DND-41 (cell line): ENCODE data around the gene ANKRD65.
A peak's percentile ranks its signal among the peaks of the same experiment; 100 is the strongest.

Source experiments
- ATAC-seq: fragments of 200-7000 bp; cut with Tn5 transposase; 3 replicates; pipeline ENCODE4 v1.9.1; 2021; ENCODE audit warnings: low read depth; ENCODE audit not compliant: insufficient read depth
- DNase-seq: peaks from one replicate; pipeline ENCODE4 v3.0.0-alpha.2; 2020
- H2AFZ ChIP-seq: 2 replicates; pipeline ENCODE4 v1.6.0; 2012; ENCODE audit warnings: low read depth, low read length
- H3K27ac ChIP-seq: 2 replicates; pipeline ENCODE4 v1.5.1; 2012; ENCODE audit warnings: low read length, inconsistent platforms
- H3K27me3 ChIP-seq: fragments of 200-600 bp; sonication (generic); 2 replicates; pipeline ENCODE4 v1.6.0; 2012; ENCODE audit warnings: low read length, mild to moderate bottlenecking, inconsistent platforms; ENCODE audit not compliant: insufficient read depth, poor library complexity
- H3K36me3 ChIP-seq: 2 replicates; pipeline ENCODE4 v1.5.1; 2012; ENCODE audit warnings: low read length, inconsistent platforms; ENCODE audit not compliant: insufficient read depth
- H3K4me1 ChIP-seq: 2 replicates; pipeline ENCODE4 v1.5.1; 2012; ENCODE audit warnings: mild to moderate bottlenecking, low read length; ENCODE audit not compliant: insufficient read depth
- H3K4me2 ChIP-seq: 2 replicates; pipeline ENCODE4 v1.6.0; 2012; ENCODE audit warnings: mild to moderate bottlenecking, moderate library complexity, low read length, inconsistent platforms; ENCODE audit not compliant: insufficient read depth
- H3K4me3 ChIP-seq, 2 experiments: fragments of 200-600 bp in 1 of 2; shearing (Covaris generic) in 1 of 2; 2 replicates each; pipeline ENCODE4 v1.5.1; 2012 to 2016; ENCODE audit warnings: inconsistent platforms in 2 of 2, low read length in 2 of 2, mild to moderate bottlenecking in 2 of 2, low read depth in 1 of 2, moderate library complexity in 1 of 2
- H3K79me2 ChIP-seq: 2 replicates; pipeline ENCODE4 v1.6.0; 2012; ENCODE audit warnings: low read length, inconsistent platforms; ENCODE audit not compliant: insufficient read depth
- H3K9ac ChIP-seq: 2 replicates; pipeline ENCODE4 v1.6.0; 2012; ENCODE audit warnings: low read depth, mild to moderate bottlenecking, inconsistent platforms, low read length, moderate library complexity
- H3K9me3 ChIP-seq: 2 replicates; pipeline ENCODE4 v1.5.1; 2012; ENCODE audit warnings: low read length, moderate library complexity, mild to moderate bottlenecking, inconsistent platforms; ENCODE audit not compliant: insufficient read depth, severe bottlenecking
- H4K20me1 ChIP-seq: 2 replicates; pipeline ENCODE4 v1.6.0; 2012; ENCODE audit warnings: low read length; ENCODE audit not compliant: insufficient read depth
- EZH2 ChIP-seq: IDR thresholded peaks from 3 replicates; pipeline ENCODE4 v1.6.1; 2012; ENCODE audit warnings: borderline replicate concordance, low read depth, mild to moderate bottlenecking, moderate library complexity, low read length, inconsistent platforms; ENCODE audit not compliant: severe bottlenecking
- TF ChIP-seq, protein P1 (sequence below): IDR thresholded peaks from 2 replicates; pipeline ENCODE4 v1.5.1; 2012; ENCODE audit warnings: borderline replicate concordance, low read length, moderate library complexity, mild to moderate bottlenecking; ENCODE audit not compliant: poor library complexity, severe bottlenecking; ENCODE audit errors: extremely low read depth

ANKRD65 gene

DNA sequence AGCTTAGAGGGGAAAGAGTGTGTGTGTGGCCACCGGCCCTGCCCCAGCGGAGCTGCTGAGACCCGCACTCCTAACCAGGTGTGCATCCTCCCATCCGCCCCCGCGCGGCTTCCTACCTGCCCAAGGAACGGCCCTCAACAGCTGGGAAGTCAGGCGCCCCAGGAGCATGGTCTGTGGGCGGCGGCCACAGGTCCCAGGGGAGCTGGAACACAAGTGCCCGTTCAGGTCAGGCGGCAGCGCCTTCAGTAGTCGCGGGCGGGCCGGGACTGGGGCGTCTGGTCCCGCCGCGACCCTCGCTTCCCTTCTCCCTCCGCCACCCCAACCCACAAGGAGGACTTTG lies 46.5 kb downstream of the ANKRD65 start:
- Histone ChIP-seq H3K27me3 (no peaks in the 10 kb centered on the region), H3K4me1 (peaks cover 44% of the 10 kb centered on the region), H3K4me2 (peak overlapping the region; percentile 97), H3K9ac (peak overlapping the region; percentile 100), H3K9me3 (no peaks in the 10 kb centered on the region), H3K36me3 (peaks cover 28% of the 10 kb centered on the region), H3K27ac (peak overlapping the region; percentile 93), H3K4me3 (peak overlapping the region; percentile 94 to 99), H2AFZ (peak overlapping the region; percentile 93), H3K79me2 (peaks cover 30% of the 10 kb centered on the region), H4K20me1 (peaks cover 29% of the 10 kb centered on the region)
- ATAC-seq (0 out of 3 replicates have a peak, but pooled peaks have one; percentile 0), DNase-seq (peak; percentile 42)
- TF ChIP-seq, protein P1, sequence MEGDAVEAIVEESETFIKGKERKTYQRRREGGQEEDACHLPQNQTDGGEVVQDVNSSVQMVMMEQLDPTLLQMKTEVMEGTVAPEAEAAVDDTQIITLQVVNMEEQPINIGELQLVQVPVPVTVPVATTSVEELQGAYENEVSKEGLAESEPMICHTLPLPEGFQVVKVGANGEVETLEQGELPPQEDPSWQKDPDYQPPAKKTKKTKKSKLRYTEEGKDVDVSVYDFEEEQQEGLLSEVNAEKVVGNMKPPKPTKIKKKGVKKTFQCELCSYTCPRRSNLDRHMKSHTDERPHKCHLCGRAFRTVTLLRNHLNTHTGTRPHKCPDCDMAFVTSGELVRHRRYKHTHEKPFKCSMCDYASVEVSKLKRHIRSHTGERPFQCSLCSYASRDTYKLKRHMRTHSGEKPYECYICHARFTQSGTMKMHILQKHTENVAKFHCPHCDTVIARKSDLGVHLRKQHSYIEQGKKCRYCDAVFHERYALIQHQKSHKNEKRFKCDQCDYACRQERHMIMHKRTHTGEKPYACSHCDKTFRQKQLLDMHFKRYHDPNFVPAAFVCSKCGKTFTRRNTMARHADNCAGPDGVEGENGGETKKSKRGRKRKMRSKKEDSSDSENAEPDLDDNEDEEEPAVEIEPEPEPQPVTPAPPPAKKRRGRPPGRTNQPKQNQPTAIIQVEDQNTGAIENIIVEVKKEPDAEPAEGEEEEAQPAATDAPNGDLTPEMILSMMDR = no peak
- no peak for TF ChIP-seq EZH2

DNA sequence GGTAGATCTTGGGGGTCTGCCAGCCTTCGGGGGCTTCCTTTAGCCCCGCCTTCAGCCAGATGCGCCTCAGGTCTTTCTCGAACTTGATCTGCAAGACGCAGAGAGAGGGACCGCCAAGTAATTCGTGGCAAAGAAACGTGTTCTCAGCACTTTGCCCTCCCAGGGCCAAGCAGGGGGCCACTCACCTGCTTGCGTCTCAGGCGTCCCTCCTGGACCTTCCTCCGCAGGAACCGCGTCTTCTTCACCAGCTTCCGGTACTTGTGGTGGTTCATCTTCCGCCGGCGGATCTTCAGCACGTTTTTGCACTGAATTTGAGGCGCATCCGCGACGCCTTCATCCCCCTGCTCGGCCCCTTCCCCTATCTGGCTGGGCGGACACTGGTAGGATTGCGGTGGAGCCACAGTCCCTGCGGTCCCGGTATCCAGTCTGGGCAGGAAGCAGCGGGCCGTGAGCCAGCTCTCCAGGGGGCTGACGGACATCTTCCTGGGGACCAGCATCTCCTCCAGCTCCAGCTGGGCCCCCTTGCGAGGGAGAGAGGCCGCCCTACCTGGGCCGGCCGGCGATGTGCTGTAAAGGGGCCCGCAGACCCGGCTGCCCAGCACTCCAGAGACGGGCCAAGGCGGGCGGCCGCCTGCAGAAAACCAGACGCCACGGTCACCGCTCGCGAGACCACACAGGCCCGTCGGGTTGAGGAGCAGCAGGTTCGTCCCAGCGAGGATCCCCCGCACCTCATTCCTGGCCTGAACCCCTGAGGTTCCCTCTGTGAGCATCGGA lies 47.1 kb downstream of the ANKRD65 start:
- Histone ChIP-seq H3K36me3 (peaks cover 28% of the 10 kb centered on the region), H3K9ac (peak overlapping the region; percentile 100), H3K4me2 (peak overlapping the region; percentile 97), H4K20me1 (peaks cover 29% of the 10 kb centered on the region), H3K4me3 (peak overlapping the region; percentile 94 to 99; a peak in 3 of 4 replicates), H3K79me2 (peaks cover 30% of the 10 kb centered on the region), H3K27ac (peak overlapping the region; percentile 93), H3K27me3 (no peaks in the 10 kb centered on the region), H3K4me1 (peaks cover 44% of the 10 kb centered on the region), H3K9me3 (no peaks in the 10 kb centered on the region), H2AFZ (no peak overlapping the region)
- DNase-seq = no peak
- TF ChIP-seq, protein P1 = no peak
- no peak for TF ChIP-seq EZH2
- no peak for ATAC-seq

DNA sequence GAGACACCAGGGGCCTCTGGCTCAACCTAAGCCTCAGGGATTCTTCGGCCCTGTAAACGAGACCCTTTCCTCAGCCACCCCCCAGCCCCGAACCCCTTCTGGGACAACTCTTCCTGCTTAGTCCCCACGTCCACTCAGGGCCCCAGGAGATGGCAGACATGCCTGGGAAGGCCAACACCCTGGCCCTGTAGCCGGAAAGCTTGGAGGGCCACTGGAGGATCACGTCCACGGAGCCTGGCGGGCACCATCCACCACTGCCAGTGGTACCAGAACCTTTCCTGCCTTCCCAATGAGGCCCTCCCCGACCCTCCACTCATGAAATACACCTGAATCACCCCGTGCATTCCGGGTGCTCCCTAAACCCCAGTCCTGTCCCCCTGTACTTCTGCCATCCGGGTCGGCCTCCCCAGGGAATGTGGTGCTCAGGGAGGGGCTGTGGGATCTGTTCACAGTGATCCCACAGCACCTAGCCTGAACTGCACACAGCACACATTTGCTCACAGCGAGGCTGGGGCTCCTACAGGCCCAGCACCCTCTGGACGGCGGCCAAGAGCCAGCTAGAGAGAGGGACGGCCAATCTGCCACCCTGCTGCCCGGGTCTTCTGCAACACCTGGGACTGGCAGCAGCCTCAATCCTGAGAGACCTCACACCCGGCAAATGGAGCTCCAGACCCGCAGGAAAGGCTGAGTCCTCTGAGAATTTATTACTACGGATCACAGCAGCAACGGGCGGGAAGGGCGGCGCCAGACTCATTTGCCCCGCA lies 47.8 kb downstream of the ANKRD65 start:
- peaks cover 28% of the 10 kb centered on the region for H3K36me3 ChIP-seq
- H4K20me1 ChIP-seq = peaks cover 29% of the 10 kb centered on the region
- TF ChIP-seq, protein P1 = no peak
- no peak for TF ChIP-seq EZH2
- DNase-seq (no peak), ATAC-seq (no peak)
- H2AFZ ChIP-seq = no peak overlapping the region
- peak overlapping the region in 1 of 2 experiments; percentile 94; a peak in 3 of 4 replicates for H3K4me3 ChIP-seq
- no peak overlapping the region for H3K27ac ChIP-seq
- peak overlapping the region; percentile 97 for H3K4me2 ChIP-seq
- H3K9ac ChIP-seq = peak overlapping the region; percentile 100
- H3K4me1 ChIP-seq = peaks cover 44% of the 10 kb centered on the region
- H3K9me3 ChIP-seq = no peaks in the 10 kb centered on the region
- peaks cover 30% of the 10 kb centered on the region for H3K79me2 ChIP-seq
- H3K27me3 ChIP-seq = no peaks in the 10 kb centered on the region
